NCI-H446 treated with DMSO at 0.1 percent for 48 hours (cell line): ENCODE results near the gene TBL1X.

ENCODE experiments used
- DNase-seq: peaks from one replicate; lab custom pipeline; 2025; lab: John Stamatoyannopoulos, UW

TBL1X gene

DNA sequence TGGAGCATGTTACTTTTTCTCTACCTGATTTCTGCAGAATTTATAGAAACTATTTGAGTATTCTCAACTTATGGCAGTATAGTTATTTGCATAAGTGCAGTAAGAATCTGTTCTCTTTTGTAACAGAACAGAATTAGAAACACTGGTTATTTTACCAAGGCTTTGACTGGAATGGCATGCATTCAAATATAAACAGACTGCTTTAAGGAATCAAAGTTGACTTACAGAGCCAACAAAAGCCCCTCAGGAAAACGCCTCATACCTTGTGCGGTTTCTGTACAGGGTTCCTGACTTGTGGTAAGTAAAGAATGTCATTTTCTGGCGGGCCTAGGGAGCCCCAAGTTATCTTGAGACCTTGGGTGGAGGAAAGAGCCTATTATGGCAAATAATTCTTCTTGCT is 203.7 kb downstream of the TBL1X start:
- no peak for DNase-seq

DNA sequence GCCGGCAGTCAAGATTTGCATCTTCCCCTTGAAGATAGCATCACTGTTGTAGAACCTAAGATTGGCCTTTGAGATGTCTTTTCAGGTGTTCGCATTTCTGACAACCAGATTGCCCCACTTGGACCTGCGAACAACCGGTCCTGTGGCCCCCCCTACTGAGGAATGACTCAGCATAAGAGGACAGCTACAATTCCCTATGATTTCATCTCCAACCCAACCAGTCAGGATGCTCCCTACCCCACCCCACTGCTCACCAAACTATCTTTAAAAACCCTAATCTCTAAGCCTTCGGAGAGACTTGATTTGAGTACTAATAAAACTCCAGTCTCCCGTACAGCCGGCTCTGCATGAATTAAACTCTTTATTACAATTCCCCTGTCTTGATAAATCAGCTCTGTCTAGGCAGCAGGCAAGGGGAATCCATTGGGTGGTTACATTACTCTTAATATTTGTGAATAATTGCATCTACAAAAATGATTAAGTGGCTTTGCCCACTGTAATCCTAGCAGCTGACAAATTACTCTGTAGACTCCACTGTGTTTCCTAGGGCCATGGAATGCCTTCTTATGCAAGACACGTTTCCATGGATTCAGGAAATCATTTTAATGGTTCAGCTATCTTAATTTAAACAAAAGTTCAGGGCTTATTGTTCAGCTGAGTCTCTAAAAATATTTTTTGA is 205.4 kb downstream of the TBL1X start:
- no peak for DNase-seq

DNA sequence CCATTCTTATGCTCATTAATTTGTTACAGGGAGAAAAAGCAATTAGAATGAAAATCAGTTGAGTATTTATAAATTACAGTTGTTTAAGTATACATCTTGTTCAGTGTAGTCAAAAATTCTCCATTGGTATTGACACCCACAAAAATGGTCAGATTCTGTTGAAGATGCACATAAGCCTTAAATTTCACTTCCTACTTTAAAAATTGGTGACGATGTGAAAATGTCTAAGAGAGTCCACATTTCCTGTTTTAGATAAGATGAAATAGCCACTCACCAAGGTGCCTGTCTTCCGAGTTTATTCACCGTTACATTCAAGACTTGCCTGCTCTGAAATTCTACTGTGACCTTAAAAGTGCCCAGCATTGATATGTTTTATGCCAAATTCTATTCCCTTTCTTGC is 207.1 kb downstream of the TBL1X start:
- DNase-seq: no peak

DNA sequence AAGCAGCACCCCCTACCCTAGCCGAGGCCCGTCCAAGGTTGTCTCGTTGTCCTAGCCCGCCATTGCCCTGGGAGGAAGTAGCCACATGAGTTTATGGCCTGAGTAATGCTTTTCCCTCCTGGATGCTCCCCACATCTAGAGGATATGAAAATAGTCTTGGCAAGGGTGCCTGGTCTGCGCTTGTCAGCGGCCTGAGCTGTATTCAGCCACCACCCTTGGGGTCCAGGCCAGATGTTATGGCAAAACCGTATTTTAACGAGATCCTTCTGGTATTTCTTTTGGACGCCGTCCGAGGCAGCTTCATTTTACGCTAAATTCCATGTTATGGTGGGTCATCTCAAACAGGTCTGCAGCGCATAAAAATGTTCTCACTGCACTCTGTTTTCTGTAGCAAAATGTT is 211.4 kb downstream of the TBL1X start:
- no peak for DNase-seq

DNA sequence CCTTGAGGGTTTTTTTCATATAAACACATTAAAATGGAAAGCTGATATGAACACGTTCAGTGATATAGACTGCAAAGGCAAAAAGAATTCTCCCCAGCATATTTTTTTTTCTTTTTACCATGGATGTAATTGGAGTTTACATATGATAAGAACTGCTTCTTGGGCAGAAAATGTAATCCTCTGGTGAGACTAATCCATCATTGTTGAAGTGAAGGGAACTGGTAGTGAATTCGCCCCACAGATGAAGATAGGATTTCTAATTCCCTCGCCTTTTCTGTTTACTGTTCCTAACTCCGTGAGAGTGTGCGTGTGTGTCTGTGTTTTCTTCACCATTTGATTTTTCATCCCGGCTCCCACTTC is 211.9 kb downstream of the TBL1X start:
- DNase-seq: no peak

DNA sequence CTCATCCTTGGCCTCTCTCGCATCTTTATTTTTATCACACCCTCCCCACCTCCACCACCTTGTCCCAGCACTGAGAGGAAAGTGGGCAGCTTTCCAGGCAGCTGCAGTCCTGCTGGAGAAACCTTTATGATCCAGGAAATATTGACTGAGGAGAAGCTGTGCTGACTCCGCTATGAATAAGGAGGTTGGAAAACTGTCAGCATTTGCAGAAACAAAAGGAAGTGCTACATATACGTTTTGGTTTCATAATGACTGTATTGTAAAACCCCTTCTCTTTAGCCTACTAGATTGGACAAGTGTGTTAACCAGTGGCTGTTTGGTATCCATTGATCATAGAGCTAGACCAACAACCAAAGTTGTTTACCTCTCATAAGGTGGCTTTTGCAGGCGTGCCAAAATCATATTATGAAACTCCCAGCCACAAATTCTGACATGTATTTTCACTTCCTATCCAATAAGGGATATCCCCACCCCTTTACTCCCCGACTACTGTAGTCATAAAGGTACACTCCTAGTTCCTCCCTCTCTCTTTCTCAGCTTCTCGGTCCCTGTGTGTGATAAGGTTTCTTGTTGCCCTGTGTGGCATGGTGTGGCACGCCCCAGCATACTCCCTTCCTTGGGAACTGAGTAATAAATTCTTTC is 212.4 kb downstream of the TBL1X start:
- no peak for DNase-seq

DNA sequence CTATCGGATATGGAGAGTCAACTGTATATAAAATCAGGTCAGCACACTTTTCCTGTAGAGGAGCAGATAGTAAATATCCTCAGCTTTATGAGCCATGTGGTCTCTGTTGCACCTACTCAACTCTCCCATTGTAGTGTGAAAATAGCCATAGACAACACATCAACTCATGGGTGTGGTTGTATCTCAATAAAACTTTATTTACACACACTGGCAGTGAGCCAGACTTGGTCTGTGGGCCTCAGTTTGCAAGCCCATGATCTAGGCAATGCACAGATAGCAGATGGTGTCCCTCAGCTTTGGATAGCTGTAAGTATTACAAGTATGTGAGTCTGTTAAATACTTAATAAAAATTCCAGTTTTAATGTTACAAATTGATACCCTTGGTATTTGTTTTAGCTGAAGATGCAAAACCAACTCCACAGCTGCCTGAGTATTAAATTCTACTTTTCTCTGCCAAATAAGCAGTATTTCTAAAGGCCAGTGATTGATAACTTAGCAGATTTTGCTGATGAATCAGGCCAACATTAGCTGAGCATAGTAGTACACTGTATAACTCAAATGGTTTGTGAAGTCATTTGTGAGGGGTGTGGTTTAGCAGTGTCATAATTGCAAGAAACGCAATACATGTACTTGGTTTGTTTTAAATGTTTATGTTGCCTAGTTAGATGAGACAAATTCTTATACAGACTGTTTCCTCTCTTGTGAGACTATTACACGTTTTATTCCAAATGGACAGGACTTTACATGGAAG is 213.5 kb downstream of the TBL1X start:
- no peak for DNase-seq

DNA sequence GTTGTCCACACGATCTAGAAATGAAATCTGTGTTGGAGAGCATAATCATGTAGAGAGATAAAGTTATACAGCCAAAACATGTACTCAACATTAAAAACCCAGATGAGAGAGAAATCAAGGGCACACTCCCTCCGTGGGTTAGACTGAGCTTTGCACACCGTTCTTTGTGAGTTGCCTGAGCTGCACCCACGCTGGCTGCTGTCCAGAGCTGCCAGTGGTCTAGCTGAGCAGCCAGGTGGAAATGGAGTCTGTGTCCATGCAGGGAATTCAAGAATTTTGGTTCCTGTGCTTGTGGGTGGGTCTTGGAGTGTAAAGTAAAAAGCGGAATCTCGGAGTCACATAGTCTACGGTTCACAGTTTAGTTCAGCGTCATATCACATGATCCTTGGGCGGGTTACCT is 216.2 kb downstream of the TBL1X start:
- DNase-seq: no peak

DNA sequence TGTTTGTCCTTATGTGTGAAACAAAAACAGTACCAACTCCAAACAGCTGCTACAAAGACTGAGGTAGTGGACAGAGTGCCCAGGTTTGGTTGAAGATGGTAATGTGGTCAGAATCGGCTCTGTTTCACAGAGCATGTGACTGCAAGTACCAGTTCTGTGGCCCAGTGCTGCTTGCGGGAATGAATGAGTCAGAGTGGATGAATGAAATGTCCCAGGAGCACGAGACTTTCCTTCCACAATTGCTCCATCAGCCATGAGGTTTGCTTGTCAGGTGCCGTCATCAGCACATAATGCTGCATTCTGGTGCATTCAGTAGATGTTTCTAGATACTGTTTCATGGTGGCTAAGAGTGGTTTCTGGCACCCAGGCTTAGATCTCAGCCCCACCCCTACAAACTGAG is 216.6 kb downstream of the TBL1X start:
- DNase-seq: no peak

DNA sequence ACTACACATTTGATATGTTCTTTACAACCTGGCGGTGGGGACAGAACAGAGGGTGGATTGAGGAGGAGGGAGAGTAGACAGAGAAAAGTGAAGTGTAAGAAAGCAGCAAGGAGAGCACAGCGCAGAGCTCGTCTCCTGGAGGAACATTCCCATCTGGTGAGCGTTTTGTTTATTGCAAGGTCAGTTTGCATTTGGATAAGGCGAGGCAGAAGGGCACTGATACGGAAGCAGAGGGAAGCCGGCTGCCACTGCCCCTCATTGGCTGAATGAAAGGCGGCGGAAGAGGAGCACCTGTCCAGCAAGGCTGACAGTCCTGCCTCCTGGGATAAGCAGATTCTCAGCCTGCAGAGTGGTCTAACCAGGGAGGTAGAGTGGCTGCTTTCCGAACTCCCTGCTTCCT is 217.6 kb downstream of the TBL1X start:
- no peak for DNase-seq

DNA sequence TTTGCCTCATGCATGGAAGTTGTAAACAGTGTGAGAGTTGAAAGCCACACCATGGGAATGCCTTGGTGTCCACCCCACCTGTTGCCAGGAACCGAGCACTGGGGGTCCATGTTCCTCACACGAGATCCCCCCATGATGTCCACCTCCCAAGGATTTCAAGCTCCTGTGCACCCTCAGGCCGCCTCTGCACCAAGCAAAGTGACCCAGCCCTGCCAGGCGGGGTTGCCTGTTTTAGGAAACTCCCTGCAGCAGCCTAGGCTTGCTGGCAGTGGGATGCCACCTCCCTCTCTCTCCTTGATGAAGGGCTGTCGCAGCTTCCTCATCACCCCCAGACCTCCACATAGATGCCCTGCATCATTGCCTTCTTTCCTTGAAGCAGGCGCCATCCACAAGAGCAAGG is 218.0 kb downstream of the TBL1X start:
- no peak for DNase-seq

DNA sequence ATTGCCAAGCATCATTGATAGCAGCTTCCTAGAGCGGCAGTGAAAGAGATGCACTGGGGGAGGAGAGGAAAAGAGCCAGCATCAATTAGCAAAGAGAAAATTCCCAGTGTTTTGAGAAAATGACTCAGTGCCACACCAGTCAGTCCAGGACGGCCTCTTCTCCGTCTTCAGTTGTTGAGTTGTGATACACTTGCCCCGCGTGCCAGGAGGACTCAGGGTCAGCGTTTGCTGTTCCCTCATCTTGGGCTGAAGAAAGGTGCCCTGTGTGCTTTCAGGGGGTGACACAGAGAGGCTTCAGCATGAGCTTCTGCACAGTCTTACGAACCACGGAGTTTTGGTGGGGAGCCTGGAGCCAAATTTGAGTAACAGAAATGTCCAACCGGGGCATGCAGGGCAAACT is 218.5 kb downstream of the TBL1X start:
- DNase-seq: no peak

DNA sequence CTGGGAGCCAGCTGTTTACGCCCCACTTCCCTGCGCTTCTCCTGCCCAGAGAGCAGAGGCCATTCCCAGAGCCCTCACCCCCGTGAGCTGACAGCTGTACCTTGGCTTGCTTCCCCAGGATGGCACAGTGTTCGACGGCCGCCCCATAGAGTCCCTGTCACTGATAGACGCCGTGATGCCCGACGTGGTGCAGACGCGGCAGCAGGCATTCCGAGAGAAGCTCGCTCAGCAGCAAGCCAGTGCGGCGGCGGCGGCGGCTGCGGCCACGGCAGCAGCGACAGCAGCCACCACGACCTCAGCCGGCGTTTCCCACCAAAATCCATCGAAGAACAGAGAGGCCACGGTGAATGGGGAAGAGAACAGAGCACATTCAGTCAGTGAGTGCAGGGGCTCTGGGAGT is 223.0 kb downstream of the TBL1X start:
- no peak for DNase-seq

DNA sequence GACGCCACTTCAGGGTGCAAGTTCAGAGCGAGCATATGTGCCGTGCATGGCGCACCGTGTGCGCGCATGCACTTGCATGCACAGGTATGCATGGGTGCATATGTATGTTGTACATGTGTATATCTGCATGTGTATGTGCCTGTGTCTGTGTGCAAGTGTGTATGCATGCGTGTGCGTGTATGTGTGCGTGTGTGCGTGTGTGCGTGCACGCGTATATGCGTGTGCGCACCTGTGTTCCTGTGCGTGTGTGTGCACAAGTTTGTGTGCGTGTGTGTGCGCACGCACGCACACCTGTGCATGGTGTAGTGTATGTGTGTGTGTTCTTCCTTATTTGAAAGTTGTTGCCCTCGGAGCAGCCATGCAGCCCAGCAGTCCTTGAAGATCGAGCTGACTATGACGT is 224.0 kb downstream of the TBL1X start:
- DNase-seq: no peak

DNA sequence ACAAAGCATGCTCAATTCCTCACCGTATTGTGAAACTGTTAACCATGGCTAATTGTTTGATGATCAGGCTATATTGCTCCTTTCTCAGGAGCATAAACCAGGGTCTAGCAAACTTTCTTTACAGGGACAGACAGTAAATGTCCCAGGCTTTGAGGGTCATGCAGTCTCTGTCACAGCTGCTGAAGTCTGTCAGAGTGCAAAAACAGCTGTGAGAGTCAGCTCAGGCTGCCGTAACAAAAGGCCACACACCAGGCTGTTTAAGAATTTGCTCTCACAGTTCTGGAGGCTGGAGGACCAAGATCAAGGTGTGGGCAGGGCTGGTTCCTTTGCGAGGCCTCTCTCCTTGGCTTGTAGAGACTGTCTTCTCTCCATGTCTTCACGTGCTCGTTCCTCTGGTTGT is 225.2 kb downstream of the TBL1X start:
- DNase-seq: no peak

DNA sequence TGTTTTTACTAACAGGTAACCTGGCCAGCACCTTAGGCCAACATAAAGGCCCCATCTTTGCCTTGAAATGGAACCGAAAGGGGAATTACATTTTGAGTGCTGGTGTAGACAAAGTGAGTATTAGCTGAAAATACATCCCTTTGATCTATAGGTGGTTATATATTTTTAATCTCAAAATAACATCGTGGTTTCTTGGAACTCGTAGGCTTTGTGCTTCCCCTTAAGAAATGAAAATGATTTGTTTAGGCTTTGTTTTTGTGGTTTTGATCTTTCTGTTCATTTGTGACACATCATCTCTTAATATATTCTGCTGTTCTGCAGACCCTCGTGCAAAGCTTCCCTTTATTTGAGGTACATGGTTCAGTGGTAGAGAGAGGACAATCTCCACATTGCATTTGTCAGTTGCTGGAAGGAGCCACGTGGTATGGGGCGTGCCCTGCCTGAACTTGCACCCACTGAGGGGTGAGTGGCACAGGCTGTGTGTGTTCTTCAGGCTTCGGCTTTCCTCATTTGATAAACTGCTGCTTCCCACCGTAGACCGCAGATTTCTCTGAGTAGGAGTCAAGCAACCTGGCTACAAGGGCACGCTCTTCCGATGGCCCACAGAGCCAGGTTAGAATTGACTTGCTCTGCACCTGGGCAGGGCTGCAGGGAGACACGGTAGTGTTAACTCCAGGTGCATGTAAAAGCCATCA is 228.6 kb downstream of the TBL1X start:
- DNase-seq: no peak

DNA sequence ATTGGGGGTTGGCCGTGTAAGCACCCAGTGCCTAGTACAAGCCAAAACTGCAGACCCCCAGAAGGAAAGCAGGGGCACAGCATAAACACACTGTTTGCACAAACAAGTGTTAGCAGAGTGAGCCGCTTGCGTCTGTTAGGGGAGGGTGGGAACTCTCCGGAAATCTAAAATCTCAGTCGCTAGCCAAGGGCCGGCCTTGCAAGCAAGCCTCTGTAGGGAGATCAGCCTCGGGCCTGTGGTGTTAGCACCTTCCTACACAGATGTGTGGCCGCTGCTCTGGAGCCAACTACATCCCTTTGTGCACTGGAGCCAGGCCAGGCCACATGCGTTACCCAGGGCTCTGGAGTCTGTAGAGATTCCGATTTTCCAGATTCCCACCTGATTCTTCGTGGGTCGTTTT is 233.7 kb downstream of the TBL1X start:
- DNase-seq: no peak

DNA sequence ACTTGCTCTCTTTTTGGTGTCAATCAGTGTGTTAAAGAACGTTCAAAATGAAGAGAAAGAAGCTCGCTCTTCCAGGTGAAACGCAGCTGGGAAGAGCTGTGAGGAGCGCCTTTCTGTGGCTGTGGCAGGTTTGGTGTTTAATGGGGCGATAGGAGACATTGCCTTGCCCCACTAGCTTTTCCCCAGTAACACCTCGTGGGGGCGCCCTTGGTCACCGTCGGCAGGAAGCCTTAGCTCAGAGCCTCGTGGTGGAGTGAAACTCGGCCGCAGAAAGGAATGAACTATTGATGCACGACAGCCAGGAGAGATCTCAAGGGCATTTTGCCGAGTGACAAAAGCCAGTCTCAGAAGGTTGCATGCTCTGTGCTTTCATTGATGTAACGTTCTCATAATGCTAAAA is 235.7 kb downstream of the TBL1X start:
- DNase-seq: no peak

DNA sequence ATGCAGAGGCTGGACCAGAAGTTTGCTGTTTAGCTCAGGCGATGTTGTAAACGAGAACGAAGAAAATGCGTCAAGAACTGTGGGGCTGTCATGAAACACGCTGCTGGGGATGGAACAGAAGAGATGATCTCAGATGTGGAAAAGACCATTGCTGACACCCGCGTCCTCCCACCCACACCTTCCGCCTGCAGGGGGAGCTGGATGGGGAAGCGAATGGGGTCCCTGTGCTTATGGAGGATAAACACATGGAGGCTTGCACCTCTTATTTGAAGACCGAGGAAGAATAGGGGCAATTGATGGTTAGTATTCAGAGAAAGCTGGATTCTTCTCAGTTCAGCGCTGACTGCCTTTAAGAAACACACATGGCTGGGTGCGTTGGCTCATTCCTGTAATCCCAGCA is 236.9 kb downstream of the TBL1X start:
- DNase-seq: no peak

DNA sequence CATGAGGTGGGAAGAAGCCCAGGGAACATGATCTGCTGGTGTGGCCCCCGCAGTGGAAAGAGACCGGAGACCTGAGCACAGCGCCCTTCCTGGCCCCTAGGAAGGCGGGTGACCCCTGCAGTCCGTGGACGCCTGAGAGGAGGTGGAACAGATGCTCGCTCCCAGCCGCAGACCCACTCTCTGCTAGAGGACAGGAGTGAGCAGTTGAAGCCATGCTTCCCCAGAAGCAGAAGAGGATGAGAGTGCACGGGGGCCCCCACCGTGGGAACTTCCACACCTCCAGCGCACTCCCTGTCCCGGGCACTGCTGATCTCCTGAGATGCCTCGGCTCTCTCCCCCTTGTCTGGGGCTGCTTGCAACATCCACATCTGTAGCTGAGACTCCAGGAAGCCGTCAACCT is 238.5 kb downstream of the TBL1X start:
- DNase-seq: no peak

DNA sequence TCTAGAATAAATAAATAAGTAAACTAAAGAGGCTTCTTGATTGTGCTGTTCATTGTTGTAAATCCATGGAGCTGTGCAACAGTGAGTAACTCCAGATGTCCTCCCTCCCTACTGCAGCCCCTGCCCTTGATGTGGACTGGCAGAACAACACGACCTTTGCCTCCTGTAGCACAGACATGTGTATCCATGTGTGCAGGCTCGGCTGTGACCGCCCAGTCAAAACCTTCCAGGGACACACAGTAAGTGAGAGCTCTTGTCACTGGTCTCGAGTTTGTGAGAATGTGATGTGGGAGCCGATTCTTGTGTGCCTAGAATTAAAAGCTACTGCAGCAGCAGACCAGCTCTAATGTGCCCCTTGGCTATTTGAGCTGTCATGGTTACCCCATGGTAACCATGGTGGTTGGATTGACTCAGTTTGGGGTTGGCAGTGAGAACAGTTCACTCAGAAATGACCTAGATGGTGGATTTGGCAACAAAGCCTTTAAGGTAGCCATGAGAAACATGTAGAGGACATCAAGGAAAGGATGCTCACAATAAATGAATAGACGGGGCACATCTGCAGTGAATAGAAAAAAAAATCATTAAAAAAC is 240.1 kb downstream of the TBL1X start:
- no peak for DNase-seq

DNA sequence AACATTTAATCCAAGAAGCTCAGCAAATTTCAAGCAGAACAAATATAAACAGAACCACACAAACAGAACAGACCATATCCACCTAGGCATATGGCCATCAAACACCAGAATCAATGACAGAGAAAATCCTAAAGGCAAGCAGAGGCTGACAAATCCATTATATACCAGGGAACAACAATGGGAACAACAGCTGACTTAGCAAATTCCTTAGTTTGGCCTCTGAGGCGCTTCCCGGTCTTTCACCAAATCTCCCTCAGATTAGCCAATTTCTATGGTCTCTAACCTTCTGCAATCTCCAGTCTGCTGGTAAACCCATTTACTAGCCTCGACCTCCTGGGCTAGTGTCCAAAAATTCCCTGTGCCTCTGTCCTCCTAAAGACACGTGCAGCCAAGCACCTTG is 241.6 kb downstream of the TBL1X start:
- DNase-seq: no peak
